Measurements from ENCODE around the gene PDC. TPM values are rescaled to one million over a fixed set of nuclear protein-coding genes. Genes with fewer than 3 reads are reported as not detected.

The PDC gene
- total and polyA plus RNA-seq, 9 of the 15 experiments (the other 6 are each of a cell fraction or from before 2014, with no cell fraction given) = not detected

DNA sequence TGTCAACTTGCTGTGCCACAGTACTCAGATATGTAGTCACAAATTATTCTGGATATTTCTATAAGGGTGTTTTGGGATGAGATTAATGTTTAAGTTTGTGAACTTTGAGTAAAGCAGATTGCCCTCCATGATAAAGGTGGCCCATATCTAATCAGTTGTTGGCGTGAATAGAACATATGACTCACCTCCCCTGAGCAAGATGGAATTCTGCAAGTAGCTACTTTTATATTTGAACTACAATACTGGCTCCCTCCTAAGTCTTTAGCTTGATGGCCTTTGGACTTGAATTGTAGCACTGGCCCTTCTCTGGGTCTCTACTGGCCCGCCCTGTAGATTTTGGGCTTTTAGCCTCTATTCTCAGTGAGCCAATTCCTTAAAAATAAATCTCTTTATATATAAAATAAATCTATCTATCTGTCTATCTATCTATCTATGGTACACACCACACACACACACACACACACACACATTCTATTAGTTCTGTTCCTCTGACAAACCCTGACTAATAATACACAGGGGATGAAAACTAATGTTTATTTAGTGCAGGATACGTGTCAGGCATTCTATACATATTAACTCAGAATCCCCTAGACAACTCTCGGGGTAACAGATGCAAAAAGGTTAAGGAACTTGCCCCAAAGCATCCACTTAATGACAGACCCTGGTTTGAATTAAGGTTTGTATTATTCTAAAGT is 37.9 kb upstream of the PDC start:
- H3K9me1 ChIP-seq (ENCODE audit: control insufficient read depth, insufficient read depth, low read length) = no peaks in the 10 kb centered on the region
- no peaks in the 10 kb centered on the region for H3K4me1 ChIP-seq (replicated peaks in 1 of 2; ENCODE audit: control insufficient read depth in 2 of 2, insufficient read depth in 2 of 2, low read length in 2 of 2)
- H3K9me3 ChIP-seq (replicated peaks; ENCODE audit: control insufficient read depth, insufficient read depth, low read depth, low read length) = no peaks in the 10 kb centered on the region
- intact Hi-C loops (cut with micrococcal nuclease) = no loop called here
- in situ Hi-C loops (cut with MboI) = no loop called here
- no peak for TF ChIP-seq ZNF23 (CRISPR knock-in tag; IDR thresholded peaks at IDR 0.05)
- TF ChIP-seq DPF2 (IDR thresholded peaks at IDR 0.05) = no peak
- TF ChIP-seq SREBF2 (CRISPR knock-in tag; IDR thresholded peaks at IDR 0.05) = no peak
- no peak for TF ChIP-seq ZNF174 (CRISPR knock-in tag; IDR thresholded peaks at IDR 0.05)
- TF ChIP-seq C11orf30 (IDR thresholded peaks at IDR 0.05; ENCODE audit: low read depth) = no peak
- TF ChIP-seq SIRT6 (IDR thresholded peaks at IDR 0.05; ENCODE audit: low read depth, low read length) = no peak
- TF ChIP-seq, protein P1, sequence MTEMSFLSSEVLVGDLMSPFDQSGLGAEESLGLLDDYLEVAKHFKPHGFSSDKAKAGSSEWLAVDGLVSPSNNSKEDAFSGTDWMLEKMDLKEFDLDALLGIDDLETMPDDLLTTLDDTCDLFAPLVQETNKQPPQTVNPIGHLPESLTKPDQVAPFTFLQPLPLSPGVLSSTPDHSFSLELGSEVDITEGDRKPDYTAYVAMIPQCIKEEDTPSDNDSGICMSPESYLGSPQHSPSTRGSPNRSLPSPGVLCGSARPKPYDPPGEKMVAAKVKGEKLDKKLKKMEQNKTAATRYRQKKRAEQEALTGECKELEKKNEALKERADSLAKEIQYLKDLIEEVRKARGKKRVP (CRISPR knock-in tag; IDR thresholded peaks at IDR 0.05) = no peak
- no peak for TF ChIP-seq NR0B1 (IDR thresholded peaks at IDR 0.05; ENCODE audit: partially characterized antibody)
- TF ChIP-seq, protein P2, sequence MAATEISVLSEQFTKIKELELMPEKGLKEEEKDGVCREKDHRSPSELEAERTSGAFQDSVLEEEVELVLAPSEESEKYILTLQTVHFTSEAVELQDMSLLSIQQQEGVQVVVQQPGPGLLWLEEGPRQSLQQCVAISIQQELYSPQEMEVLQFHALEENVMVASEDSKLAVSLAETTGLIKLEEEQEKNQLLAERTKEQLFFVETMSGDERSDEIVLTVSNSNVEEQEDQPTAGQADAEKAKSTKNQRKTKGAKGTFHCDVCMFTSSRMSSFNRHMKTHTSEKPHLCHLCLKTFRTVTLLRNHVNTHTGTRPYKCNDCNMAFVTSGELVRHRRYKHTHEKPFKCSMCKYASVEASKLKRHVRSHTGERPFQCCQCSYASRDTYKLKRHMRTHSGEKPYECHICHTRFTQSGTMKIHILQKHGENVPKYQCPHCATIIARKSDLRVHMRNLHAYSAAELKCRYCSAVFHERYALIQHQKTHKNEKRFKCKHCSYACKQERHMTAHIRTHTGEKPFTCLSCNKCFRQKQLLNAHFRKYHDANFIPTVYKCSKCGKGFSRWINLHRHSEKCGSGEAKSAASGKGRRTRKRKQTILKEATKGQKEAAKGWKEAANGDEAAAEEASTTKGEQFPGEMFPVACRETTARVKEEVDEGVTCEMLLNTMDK (IDR thresholded peaks at IDR 0.05; ENCODE audit: borderline replicate concordance, insufficient read depth, low read depth, low read length, poor library complexity, severe bottlenecking) = no peak
- no peak for TF ChIP-seq CBFB (CRISPR knock-in tag; IDR thresholded peaks at IDR 0.05)
- no peaks in the 10 kb centered on the region for H3K36me3 ChIP-seq (ENCODE audit: control insufficient read depth, insufficient read depth, low read length)
- H4K20me1 ChIP-seq (replicated peaks; ENCODE audit: control insufficient read depth, insufficient read depth, low read length) = no peaks in the 10 kb centered on the region
- no TSS peak for BruUV-seq (replicated peaks)
- FAIRE-seq (no peak), DNase-seq (ENCODE audit: extremely low read depth in 1 of 4, low spot score in 3 of 4) (no peak), ATAC-seq (no peak)
- H2AFZ ChIP-seq (ENCODE audit: low read depth, low read length) = no peak overlapping the region
- H3K27ac ChIP-seq (ENCODE audit: extremely low read depth, low read depth, low read length) = no peak overlapping the region
- H3K4me2 ChIP-seq (ENCODE audit: insufficient read depth, low read length) = no peak overlapping the region
- no peak overlapping the region for H3K9ac ChIP-seq (ENCODE audit: insufficient read depth in 1 of 2, low read depth in 2 of 2, low read length in 2 of 2)
- no peak overlapping the region for H3K4me3 ChIP-seq
- ChIA-PET CTCF (ENCODE audit: low intra/inter-chr PET ratio) (no interaction called here), POLR2A (interaction anchor here (1.0 kb wide), 1 partner anchor 16 kb away, joined by 3 read pairs; no protein-coding TSS in a partner anchor)
- H3K79me2 ChIP-seq (ENCODE audit: control insufficient read depth, insufficient read depth, low read length) = no peaks in the 10 kb centered on the region
- no peaks in the 10 kb centered on the region for H3K27me3 ChIP-seq (ENCODE audit: control insufficient read depth in 2 of 2, insufficient read depth in 2 of 2, low read length in 2 of 2)
- 0% methylated on average over 4 of the region's 4 CpGs for WGBS (ENCODE audit: insufficient coverage, low coverage, missing lambda C conversion rate)
